Ishikawa (cell line): Measurements from ENCODE around the gene PKN2.

Source experiments
- CEBPB ChIP-seq: IDR thresholded peaks from 2 replicates; pipeline ENCODE4 v1.6.1; 2012
- CREB1 ChIP-seq: IDR thresholded peaks from 2 replicates; pipeline ENCODE4 v1.6.1; 2012; ENCODE audit warnings: low read depth
- EGR1 ChIP-seq: IDR thresholded peaks from 2 replicates; pipeline ENCODE4 v1.6.1; 2012
- EP300 ChIP-seq: IDR thresholded peaks from 2 replicates; pipeline ENCODE4 v1.6.1; 2012; ENCODE audit warnings: borderline replicate concordance
- FOXM1 ChIP-seq: IDR thresholded peaks from 2 replicates; pipeline ENCODE4 v1.6.1; 2012; ENCODE audit warnings: low read depth, borderline replicate concordance
- MAX ChIP-seq: IDR thresholded peaks from 2 replicates; pipeline ENCODE4 v1.6.1; 2012
- NFIC ChIP-seq: IDR thresholded peaks from 2 replicates; pipeline ENCODE4 v1.6.1; 2012
- RAD21 ChIP-seq: IDR thresholded peaks from 2 replicates; pipeline ENCODE4 v1.6.1; 2012; ENCODE audit warnings: low read depth
- REST ChIP-seq: IDR thresholded peaks from 2 replicates; pipeline ENCODE4 v1.6.1; 2012; ENCODE audit warnings: low read depth, mild to moderate bottlenecking
- TAF1 ChIP-seq: IDR thresholded peaks from 2 replicates; pipeline ENCODE4 v1.6.1; 2012; ENCODE audit warnings: low read depth, mild to moderate bottlenecking
- TCF12 ChIP-seq: IDR thresholded peaks from 2 replicates; pipeline ENCODE4 v1.6.1; 2012; ENCODE audit warnings: low read depth
- TEAD4 ChIP-seq: IDR thresholded peaks from 2 replicates; pipeline ENCODE4 v1.6.1; 2012
- YY1 ChIP-seq: IDR thresholded peaks from 2 replicates; pipeline ENCODE4 v1.6.1; 2012; ENCODE audit warnings: low read depth
- ZBTB7A ChIP-seq: IDR thresholded peaks from 2 replicates; pipeline ENCODE4 v1.6.1; 2012; ENCODE audit warnings: low read depth
- TF ChIP-seq, protein P1 (sequence below): IDR thresholded peaks from 2 replicates; pipeline ENCODE4 v1.6.1; 2012

Gene PKN2

DNA sequence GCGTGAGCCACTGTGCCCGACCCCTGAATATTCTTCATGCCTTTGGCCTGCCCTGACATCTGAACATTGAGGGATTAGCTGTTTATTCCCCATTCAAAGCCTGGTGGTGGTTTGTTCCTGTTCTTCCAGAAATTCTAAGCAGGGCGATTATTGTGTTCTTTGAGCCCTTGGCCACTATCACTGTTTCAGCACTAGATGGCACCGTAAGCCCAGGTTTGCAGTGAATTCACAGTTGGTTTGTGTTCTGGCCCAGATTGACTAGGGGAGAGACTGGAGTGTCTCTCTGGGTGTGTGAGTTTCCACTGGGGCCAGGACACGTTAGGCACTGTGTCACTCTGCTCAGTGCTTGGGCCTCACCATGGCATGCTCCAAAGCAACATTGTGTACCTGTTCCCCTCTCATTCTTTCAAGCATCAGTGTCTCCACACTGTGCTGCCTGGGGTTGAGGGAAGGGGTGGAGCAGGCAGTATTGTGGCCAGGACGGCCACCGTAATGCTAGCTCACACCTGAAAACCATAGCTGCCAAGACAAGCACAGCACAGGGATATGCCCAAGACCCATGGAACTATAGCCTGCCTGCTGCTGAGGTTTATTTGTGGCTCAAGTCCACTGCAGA, 52.7 kb downstream of the PKN2 start:
- TF ChIP-seq ZBTB7A (no peak), TCF12 (no peak), RAD21 (peak; percentile 78), MAX (no peak), FOXM1 (no peak), CEBPB (no peak), CREB1 (no peak)

GRCh38 chr1:88737338-88737927, 53.4 kb downstream of the PKN2 start:
- TF ChIP-seq TAF1: no peak
- TF ChIP-seq FOXM1: no peak
- TF ChIP-seq ZBTB7A: no peak
- no peak for TF ChIP-seq EGR1
- no peak for TF ChIP-seq RAD21
- no peak for TF ChIP-seq CEBPB
- TF ChIP-seq TEAD4: no peak
- no peak for TF ChIP-seq EP300
- TF ChIP-seq YY1: no peak
- no peak for TF ChIP-seq NFIC
- TF ChIP-seq MAX: no peak
- TF ChIP-seq CREB1: no peak

GRCh38 chr1:88740784-88741183, 56.7 kb downstream of the PKN2 start:
- TF ChIP-seq FOXM1: no peak

DNA sequence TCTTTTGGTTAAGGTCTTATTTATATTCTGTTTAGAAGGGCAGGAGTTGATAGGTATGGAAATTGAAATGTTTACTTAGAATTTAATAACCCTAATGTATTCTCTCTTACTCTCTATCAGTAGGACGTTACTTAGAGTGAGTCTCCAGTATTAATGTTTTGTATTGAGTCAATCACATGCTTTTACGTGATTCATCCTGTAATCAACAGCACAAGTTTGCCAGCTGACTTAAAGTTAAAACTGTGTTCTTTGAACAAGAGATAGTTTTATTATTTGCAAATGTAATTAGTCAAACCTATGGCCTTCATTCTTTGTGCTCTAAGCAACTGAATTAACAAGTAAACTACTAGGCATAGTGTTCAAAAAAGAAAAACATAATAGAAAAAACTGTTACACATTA, 57.3 kb downstream of the PKN2 start:
- no peak for TF ChIP-seq TEAD4
- no peak for TF ChIP-seq TAF1
- no peak for TF ChIP-seq REST
- TF ChIP-seq FOXM1: no peak

DNA sequence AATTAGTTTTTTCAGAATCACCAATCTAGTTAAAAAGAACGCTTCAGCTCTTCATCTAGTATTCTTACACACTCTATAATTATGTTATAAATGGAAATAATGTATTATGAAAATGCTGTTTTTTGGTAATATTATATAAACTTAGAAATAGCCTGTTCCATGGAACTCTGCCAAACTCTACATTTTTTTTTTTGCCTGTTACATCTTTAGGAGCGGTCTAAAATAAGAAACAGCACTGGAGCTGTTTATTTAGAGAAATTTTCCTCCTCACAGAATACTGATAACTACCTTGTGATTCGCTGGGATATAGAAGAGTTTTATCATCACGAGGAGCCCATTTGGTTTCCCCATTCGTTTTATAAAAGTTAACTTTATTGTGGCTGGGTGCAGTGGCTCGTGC, 58.5 kb downstream of the PKN2 start:
- TF ChIP-seq TCF12: no peak
- no peak for TF ChIP-seq EP300
- TF ChIP-seq TEAD4: no peak
- TF ChIP-seq, protein P1, sequence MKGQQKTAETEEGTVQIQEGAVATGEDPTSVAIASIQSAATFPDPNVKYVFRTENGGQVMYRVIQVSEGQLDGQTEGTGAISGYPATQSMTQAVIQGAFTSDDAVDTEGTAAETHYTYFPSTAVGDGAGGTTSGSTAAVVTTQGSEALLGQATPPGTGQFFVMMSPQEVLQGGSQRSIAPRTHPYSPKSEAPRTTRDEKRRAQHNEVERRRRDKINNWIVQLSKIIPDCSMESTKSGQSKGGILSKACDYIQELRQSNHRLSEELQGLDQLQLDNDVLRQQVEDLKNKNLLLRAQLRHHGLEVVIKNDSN: no peak
- no peak for TF ChIP-seq RAD21
- no peak for TF ChIP-seq MAX
- TF ChIP-seq REST: no peak
- no peak for TF ChIP-seq ZBTB7A
- TF ChIP-seq NFIC: no peak
- no peak for TF ChIP-seq CREB1
- no peak for TF ChIP-seq TAF1
- no peak for TF ChIP-seq CEBPB
- TF ChIP-seq EGR1: no peak
- TF ChIP-seq YY1: no peak
- no peak for TF ChIP-seq FOXM1

- TF ChIP-seq NFIC (no peak), ZBTB7A (no peak), TEAD4 (no peak), REST (no peak), MAX (no peak), FOXM1 (no peak), TAF1 (no peak), YY1 (no peak), EP300 (no peak), RAD21 (no peak), EGR1 (no peak), CREB1 (no peak), CEBPB (no peak), TCF12 (no peak)
- TF ChIP-seq, protein P1: no peak
These were observed 60.1 kb downstream of the PKN2 start for GRCh38 chr1:88744142-88744541.
